GM12874 (cell line): ENCODE data around the gene TEX10.

Experiments
- CTCF ChIP-seq: IDR thresholded peaks from 2 replicates; pipeline ENCODE4 v1.5.1; 2011; ENCODE audit warnings: low read depth, mild to moderate bottlenecking, control low read depth, low read length, moderate library complexity; ENCODE audit not compliant: insufficient read depth

The TEX10 gene

GRCh38 chr9:100359057-100359456, 6.3 kb upstream of the TEX10 start:
- TF ChIP-seq CTCF, result no peak

- no peak for TF ChIP-seq CTCF
Measured at GRCh38 chr9:100357501-100357900, 4.8 kb upstream of the TEX10 start.

GRCh38 chr9:100355561-100355960, 2.8 kb upstream of the TEX10 start:
- TF ChIP-seq CTCF, result no peak

- no peak for TF ChIP-seq CTCF
Measured at GRCh38 chr9:100354121-100354800, 1.5 kb upstream of the TEX10 start.

- no peak for TF ChIP-seq CTCF
Measured at GRCh38 chr9:100352201-100352726, 478 bp downstream of the TEX10 start.

- no peak for TF ChIP-seq CTCF
Measured at GRCh38 chr9:100351508-100351907, 1.2 kb downstream of the TEX10 start.

- TF ChIP-seq CTCF, result no peak
Measured at GRCh38 chr9:100350188-100350587, 2.6 kb downstream of the TEX10 start.
